WTC11 (cell line): Measurements from ENCODE around the gene ADIG. TPM values are rescaled to one million over a fixed set of nuclear protein-coding genes. Genes with fewer than 3 reads are reported as not detected.

Source experiments
- ATAC-seq: fragments of 200-7000 bp; cut with Tn5 transposase; 2 replicates; pipeline ENCODE4 v1.10.0; 2021; ENCODE audit warnings: mild to moderate bottlenecking, moderate library complexity
- CTCF ChIA-PET: fragments of 300-600 bp; sonication (Branson Sonifier 250); formaldehyde crosslinking; loops from one replicate; lab custom pipeline; 2021; ENCODE audit warnings: antibody characterized with exemption; lab: Charles Lee
- POLR2A ChIA-PET: fragments of 350-600 bp; sonication (Branson Sonifier 250); formaldehyde crosslinking; loops from one replicate; lab custom pipeline; 2021; ENCODE audit warnings: antibody characterized with exemption; lab: Charles Lee
- DNase-seq: peaks from one replicate; pipeline ENCODE4 v3.0.0; 2021; ENCODE audit warnings: low spot score
- H3K27ac Mint-ChIP-seq: 2 replicates; pipeline ENCODE4 v1.8.0; 2021; ENCODE audit warnings: mixed read lengths
- H3K27me3 Mint-ChIP-seq: 2 replicates; pipeline ENCODE4 v1.8.0; 2021; ENCODE audit warnings: low read depth, mild to moderate bottlenecking, moderate library complexity, mixed read lengths
- H3K36me3 Mint-ChIP-seq: 2 replicates; pipeline ENCODE4 v1.8.0; 2021; ENCODE audit warnings: mixed read lengths
- H3K4me1 Mint-ChIP-seq: 2 replicates; pipeline ENCODE4 v1.8.0; 2022; ENCODE audit warnings: mixed read lengths
- H3K4me3 Mint-ChIP-seq: 2 replicates; pipeline ENCODE4 v1.8.0; 2021; ENCODE audit warnings: mild to moderate bottlenecking, moderate library complexity, mixed read lengths
- H3K9me3 Mint-ChIP-seq: 2 replicates; pipeline ENCODE4 v1.8.0; 2021; ENCODE audit warnings: mixed read lengths
- AFF4 ChIP-seq: sonication (generic); formaldehyde crosslinking; IDR thresholded peaks from 2 replicates; pipeline ENCODE4 v1.8.1; 2023; ENCODE audit warnings: mild to moderate bottlenecking, missing genetic modification reagents, borderline replicate concordance
- AR ChIP-seq: fragments of 250-450 bp; sonication (Bioruptor Pico); IDR thresholded peaks from 2 replicates; pipeline ENCODE4 v1.9.0; 2021; ENCODE audit warnings: mild to moderate bottlenecking
- CBFB ChIP-seq: sonication (generic); formaldehyde crosslinking; IDR thresholded peaks from 2 replicates; pipeline ENCODE4 v1.8.1; 2022; ENCODE audit warnings: mild to moderate bottlenecking, low read depth, missing genetic modification reagents
- CREB1 ChIP-seq: sonication (generic); formaldehyde crosslinking; IDR thresholded peaks from 2 replicates; pipeline ENCODE4 v1.8.0; 2023; ENCODE audit warnings: mild to moderate bottlenecking, missing genetic modification reagents
- GABPB1 ChIP-seq: sonication (generic); formaldehyde crosslinking; IDR thresholded peaks from 2 replicates; pipeline ENCODE4 v1.8.1; 2023; ENCODE audit warnings: mild to moderate bottlenecking, missing genetic modification reagents
- HMGA2 ChIP-seq: fragments of 250-450 bp; sonication (Bioruptor Pico); IDR thresholded peaks from 2 replicates; pipeline ENCODE4 v1.4.0; 2021; ENCODE audit warnings: mild to moderate bottlenecking, moderate library complexity
- JUN ChIP-seq: sonication (generic); formaldehyde crosslinking; IDR thresholded peaks from 2 replicates; pipeline ENCODE4 v1.8.0; 2023; ENCODE audit warnings: mild to moderate bottlenecking, missing genetic modification reagents
- TCF7 ChIP-seq: sonication (generic); formaldehyde crosslinking; IDR thresholded peaks from 2 replicates; pipeline ENCODE4 v1.8.0; 2022; ENCODE audit warnings: mild to moderate bottlenecking, low read depth, missing genetic modification reagents, moderate library complexity
- TP53 ChIP-seq: sonication (generic); formaldehyde crosslinking; IDR thresholded peaks from 2 replicates; pipeline ENCODE4 v1.8.1; 2023; ENCODE audit warnings: mild to moderate bottlenecking, missing genetic modification reagents
- ZNF121 ChIP-seq: sonication (generic); formaldehyde crosslinking; IDR thresholded peaks from 2 replicates; pipeline ENCODE4 v1.8.0; 2023; ENCODE audit warnings: missing genetic modification reagents
- ZNF138 ChIP-seq: sonication (generic); formaldehyde crosslinking; conservative IDR thresholded peaks from 2 replicates; pipeline ENCODE4 v1.8.1; 2022; ENCODE audit warnings: mild to moderate bottlenecking, moderate library complexity, missing genetic modification reagents
- ZNF263 ChIP-seq: sonication (generic); formaldehyde crosslinking; IDR thresholded peaks from 2 replicates; pipeline ENCODE4 v1.8.1; 2022; ENCODE audit warnings: low read depth, mild to moderate bottlenecking, moderate library complexity, missing genetic modification reagents
- ZNF423 ChIP-seq: fragments of 250-450 bp; sonication (Bioruptor Pico); IDR thresholded peaks from 2 replicates; pipeline ENCODE4 v2.1.2; 2022; ENCODE audit warnings: mild to moderate bottlenecking, moderate library complexity
- total RNA-seq: library from RNA; stranded (reverse); gene quantifications from 3 replicates; pipeline ENCODE4 v1.2.3, GENCODE V29; 2021
- TF ChIP-seq, protein P1 (sequence below): sonication (generic); formaldehyde crosslinking; conservative IDR thresholded peaks from 2 replicates; pipeline ENCODE4 v1.8.1; 2022; ENCODE audit warnings: mild to moderate bottlenecking, missing genetic modification reagents
- TF ChIP-seq, protein P2 (sequence below): sonication (generic); formaldehyde crosslinking; IDR thresholded peaks from 2 replicates; pipeline ENCODE4 v1.8.0; 2022; ENCODE audit warnings: mild to moderate bottlenecking, missing genetic modification reagents
- TF ChIP-seq, protein P3 (sequence below): fragments of 250-450 bp; sonication (Bioruptor Pico); IDR thresholded peaks from 2 replicates; pipeline ENCODE4 v1.8.0; 2021; ENCODE audit warnings: mild to moderate bottlenecking
- TF ChIP-seq, protein P4 (sequence below): sonication (generic); formaldehyde crosslinking; IDR thresholded peaks from 2 replicates; pipeline ENCODE4 v1.8.1; 2022; ENCODE audit warnings: mild to moderate bottlenecking, missing genetic modification reagents, moderate library complexity, borderline replicate concordance
- TF ChIP-seq, protein P5 (sequence below): fragments of 250-450 bp; sonication (Bioruptor Pico); IDR thresholded peaks from 2 replicates; pipeline ENCODE4 v1.9.0; 2021; ENCODE audit warnings: mild to moderate bottlenecking

The ADIG gene
- total RNA-seq, 1 experiment from 2014 or later, result not detected

DNA sequence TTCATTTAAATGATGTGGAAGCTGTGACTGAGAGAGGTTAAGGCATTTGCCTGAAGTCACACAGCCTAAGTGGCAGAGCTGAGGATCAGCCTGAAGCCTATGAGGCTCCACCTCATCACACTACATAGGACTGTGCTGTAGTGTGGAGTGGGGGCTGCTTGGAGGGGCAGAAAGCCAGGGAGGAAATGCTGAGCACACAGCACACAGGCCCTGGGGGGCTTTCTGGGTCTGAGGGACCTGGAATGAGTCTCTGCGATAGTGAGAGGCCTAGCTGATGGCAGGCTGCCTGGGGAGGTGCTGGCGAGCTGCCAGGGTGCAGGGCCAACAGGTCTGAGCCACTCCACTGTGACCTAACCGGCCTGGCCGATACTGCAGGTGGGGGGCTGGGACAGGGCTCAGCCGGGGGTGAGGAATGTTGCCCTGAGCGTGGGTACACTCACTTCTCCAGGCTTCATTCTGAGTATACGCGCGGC, 18.4 kb downstream of the ADIG start:
- Mint-ChIP-seq H3K36me3 (peaks cover 11% of the 10 kb centered on the region), H3K4me1 (peaks cover 20% of the 10 kb centered on the region), H3K27me3 (peaks cover 32% of the 10 kb centered on the region), H3K4me3 (no peak overlapping the region), H3K9me3 (peaks cover 22% of the 10 kb centered on the region), H3K27ac (no peak overlapping the region)
- CTCF ChIA-PET, result interaction anchor here (1.2 kb wide), 1 partner anchor 100 kb away, joined by 3 read pairs; no protein-coding TSS in a partner anchor
- ATAC-seq (peak; percentile 21; the same call in 1 of the 2 replicates), DNase-seq (no peak)
- TF ChIP-seq AFF4 (CRISPR knock-in tag), result no peak
- 0 out of 2 replicates have a peak, but pooled peaks have one; percentile 29 for TF ChIP-seq GABPB1
- POLR2A ChIA-PET, result no interaction called here

GRCh38 chr20:38600057-38600456, 19.1 kb downstream of the ADIG start:
- TF ChIP-seq ZNF423 (CRISPR knock-in tag) (no peak), JUN (CRISPR knock-in tag) (no peak), TCF7 (CRISPR knock-in tag) (no peak), CREB1 (no peak), TP53 (no peak), ZNF263 (CRISPR knock-in tag) (no peak), AR (CRISPR knock-in tag) (no peak), ZNF138 (CRISPR knock-in tag) (no peak), HMGA2 (CRISPR knock-in tag) (no peak), ZNF121 (CRISPR knock-in tag) (no peak), CBFB (no peak)
- TF ChIP-seq, protein P1, sequence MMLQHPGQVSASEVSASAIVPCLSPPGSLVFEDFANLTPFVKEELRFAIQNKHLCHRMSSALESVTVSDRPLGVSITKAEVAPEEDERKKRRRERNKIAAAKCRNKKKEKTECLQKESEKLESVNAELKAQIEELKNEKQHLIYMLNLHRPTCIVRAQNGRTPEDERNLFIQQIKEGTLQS, result no peak
- TF ChIP-seq, protein P2, sequence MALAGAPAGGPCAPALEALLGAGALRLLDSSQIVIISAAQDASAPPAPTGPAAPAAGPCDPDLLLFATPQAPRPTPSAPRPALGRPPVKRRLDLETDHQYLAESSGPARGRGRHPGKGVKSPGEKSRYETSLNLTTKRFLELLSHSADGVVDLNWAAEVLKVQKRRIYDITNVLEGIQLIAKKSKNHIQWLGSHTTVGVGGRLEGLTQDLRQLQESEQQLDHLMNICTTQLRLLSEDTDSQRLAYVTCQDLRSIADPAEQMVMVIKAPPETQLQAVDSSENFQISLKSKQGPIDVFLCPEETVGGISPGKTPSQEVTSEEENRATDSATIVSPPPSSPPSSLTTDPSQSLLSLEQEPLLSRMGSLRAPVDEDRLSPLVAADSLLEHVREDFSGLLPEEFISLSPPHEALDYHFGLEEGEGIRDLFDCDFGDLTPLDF (CRISPR knock-in tag), result no peak
- TF ChIP-seq, protein P3, sequence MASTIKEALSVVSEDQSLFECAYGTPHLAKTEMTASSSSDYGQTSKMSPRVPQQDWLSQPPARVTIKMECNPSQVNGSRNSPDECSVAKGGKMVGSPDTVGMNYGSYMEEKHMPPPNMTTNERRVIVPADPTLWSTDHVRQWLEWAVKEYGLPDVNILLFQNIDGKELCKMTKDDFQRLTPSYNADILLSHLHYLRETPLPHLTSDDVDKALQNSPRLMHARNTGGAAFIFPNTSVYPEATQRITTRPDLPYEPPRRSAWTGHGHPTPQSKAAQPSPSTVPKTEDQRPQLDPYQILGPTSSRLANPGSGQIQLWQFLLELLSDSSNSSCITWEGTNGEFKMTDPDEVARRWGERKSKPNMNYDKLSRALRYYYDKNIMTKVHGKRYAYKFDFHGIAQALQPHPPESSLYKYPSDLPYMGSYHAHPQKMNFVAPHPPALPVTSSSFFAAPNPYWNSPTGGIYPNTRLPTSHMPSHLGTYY (CRISPR knock-in tag), result no peak
- TF ChIP-seq, protein P4, sequence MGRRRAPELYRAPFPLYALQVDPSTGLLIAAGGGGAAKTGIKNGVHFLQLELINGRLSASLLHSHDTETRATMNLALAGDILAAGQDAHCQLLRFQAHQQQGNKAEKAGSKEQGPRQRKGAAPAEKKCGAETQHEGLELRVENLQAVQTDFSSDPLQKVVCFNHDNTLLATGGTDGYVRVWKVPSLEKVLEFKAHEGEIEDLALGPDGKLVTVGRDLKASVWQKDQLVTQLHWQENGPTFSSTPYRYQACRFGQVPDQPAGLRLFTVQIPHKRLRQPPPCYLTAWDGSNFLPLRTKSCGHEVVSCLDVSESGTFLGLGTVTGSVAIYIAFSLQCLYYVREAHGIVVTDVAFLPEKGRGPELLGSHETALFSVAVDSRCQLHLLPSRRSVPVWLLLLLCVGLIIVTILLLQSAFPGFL, result no peak
- TF ChIP-seq, protein P5, sequence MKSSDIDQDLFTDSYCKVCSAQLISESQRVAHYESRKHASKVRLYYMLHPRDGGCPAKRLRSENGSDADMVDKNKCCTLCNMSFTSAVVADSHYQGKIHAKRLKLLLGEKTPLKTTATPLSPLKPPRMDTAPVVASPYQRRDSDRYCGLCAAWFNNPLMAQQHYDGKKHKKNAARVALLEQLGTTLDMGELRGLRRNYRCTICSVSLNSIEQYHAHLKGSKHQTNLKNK (CRISPR knock-in tag), result no peak
- POLR2A ChIA-PET, result no interaction called here
- CTCF ChIA-PET, result interaction anchor here (1.3 kb wide), 1 partner anchor 59 kb away, joined by 4 read pairs; no protein-coding TSS in a partner anchor
- H3K9me3 Mint-ChIP-seq, result peaks cover 22% of the 10 kb centered on the region
- peaks cover 11% of the 10 kb centered on the region for H3K36me3 Mint-ChIP-seq
- H3K4me1 Mint-ChIP-seq, result peaks cover 24% of the 10 kb centered on the region
- DNase-seq (no peak), ATAC-seq (no peak)
- no peak overlapping the region for H3K4me3 Mint-ChIP-seq
- no peak overlapping the region for H3K27ac Mint-ChIP-seq
- peaks cover 32% of the 10 kb centered on the region for H3K27me3 Mint-ChIP-seq
